AG04449 (cell line): ENCODE data around the gene PPP1R13L.

ENCODE experiments used
- CTCF ChIA-PET: fragments of 350-600 bp; formaldehyde crosslinking; extraction: SDS; loops from one replicate; lab custom pipeline; 2021; ENCODE audit warnings: antibody characterized with exemption; lab: Yijun Ruan, JAX
- POLR2A ChIA-PET: fragments of 400-600, 350-600 bp; formaldehyde crosslinking; extraction: SDS; loops from one replicate; lab custom pipeline; 2020; ENCODE audit warnings: antibody characterized with exemption, inconsistent platforms; lab: Yijun Ruan, JAX
- DNase-seq: peaks from one replicate; pipeline ENCODE4 v3.0.0-alpha.2; 2010; ENCODE audit warnings: low read depth, low spot score
- H3K4me3 ChIP-seq: 2 replicates; pipeline ENCODE4 v1.5.1; 2011; ENCODE audit warnings: low read depth, mild to moderate bottlenecking, control low read depth, low read length
- CTCF ChIP-seq: IDR thresholded peaks from one replicate; pipeline ENCODE4 v1.5.1; 2011; ENCODE audit warnings: mild to moderate bottlenecking, moderate library complexity, low read length, control low read depth, inconsistent platforms; ENCODE audit not compliant: insufficient read depth; ENCODE audit errors: missing control alignments

The PPP1R13L gene

DNA sequence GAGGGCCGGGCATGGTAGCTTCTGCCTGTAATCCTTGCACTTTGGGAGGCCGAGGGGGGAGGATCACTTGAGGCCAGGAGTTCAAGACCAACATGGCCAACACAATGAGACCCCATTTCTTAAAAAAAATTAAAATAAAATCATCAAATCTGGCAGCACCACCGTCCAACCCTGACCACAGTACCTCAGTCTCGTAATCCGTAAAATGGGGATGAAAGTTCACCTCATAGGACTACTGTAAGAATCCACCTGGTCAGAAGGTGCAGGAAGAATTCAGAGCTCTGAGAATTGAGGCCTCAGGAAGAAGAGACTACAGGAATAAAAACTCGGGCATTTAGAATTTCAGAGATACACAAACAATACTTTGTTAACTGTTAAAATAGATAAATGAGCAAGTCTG is 3.1 kb downstream of the PPP1R13L start:
- DNase-seq = no peak
- ChIA-PET CTCF (interaction anchor here (0.7 to 4.8 kb wide), 20 partner anchors 8 to 201 kb away, joined by 3 to 65 read pairs (median 6); no protein-coding TSS in a partner anchor), POLR2A (interaction anchor here (0.6 kb wide), 1 partner anchor 391 kb away, joined by 3 read pairs; no protein-coding TSS in a partner anchor)
- H3K4me3 ChIP-seq = no peak overlapping the region
- TF ChIP-seq CTCF = no peak

DNA sequence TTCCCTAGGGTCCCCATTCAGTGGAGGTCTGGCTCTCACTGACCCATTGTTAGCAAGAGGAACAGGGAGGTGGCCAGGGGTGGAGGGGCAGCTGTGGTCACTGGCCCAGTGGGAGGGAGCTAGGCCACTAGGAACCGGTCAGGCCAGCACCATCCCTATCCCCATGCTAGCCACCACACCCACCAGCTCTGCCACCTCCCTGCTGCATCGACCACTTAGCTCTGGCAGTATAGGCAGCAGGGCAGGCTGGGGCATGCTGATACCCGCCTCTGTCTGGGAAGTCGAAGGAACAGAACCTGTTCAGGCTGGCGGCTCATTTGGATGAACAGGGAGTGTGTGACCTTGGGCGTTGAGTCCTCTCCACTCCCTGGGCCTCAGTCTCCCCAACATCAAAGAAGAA is 4.7 kb downstream of the PPP1R13L start:
- DNase-seq = no peak
- TF ChIP-seq CTCF = no peak
- no peak overlapping the region for H3K4me3 ChIP-seq
- ChIA-PET CTCF (interaction anchor here (1.4 to 3.0 kb wide), 2 partner anchors 39 to 79 kb away, joined by 4 to 17 read pairs; no protein-coding TSS in a partner anchor), POLR2A (interaction anchor here (0.7 kb wide), 1 partner anchor 8 kb away, joined by 3 read pairs; no protein-coding TSS in a partner anchor)

DNA sequence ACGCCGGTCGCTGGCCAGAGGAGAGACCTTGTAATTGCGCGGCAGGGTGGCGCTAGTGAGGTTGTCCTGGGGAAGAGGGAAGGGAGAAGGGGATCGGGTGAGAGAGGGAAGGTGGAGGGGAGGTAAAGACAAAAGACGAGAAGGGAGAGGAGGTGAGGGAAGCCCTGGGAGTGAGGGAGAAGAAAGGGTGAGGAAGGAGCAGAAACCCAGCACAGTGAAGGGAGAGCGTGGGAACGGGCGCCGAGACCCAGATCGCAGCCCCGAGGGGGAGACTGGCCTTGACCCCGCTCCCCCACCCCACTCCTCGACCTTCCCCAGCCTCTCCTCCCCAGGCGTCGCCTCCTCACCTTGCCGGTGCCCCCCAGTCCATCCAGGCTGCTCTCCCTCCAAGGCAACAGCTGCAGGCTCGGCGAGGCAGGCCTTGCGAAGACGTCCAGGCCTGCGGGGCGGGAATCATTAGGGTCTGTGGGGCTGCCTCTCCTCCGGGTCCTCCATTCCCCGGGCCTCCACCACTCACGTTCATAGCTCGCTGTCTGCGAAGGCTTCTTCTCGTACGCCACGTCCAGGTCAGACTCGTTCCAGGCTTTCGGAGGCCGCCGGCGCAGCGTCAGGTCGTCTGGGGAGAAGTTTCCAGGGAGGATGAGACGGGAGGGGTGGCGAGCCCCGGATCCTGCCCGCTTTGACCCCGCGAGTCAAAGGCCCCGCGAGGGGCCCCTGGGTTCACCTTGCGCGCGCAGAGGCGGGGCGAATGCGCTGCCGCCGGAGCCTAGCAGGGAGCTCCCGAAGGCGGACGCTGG is 8.8 kb downstream of the PPP1R13L start:
- CTCF ChIA-PET = interaction anchor here (0.9 to 3.8 kb wide), 2 partner anchors 8 to 82 kb away, joined by 3 to 17 read pairs; partner anchors contain the start of gene PPP1R13L

DNA sequence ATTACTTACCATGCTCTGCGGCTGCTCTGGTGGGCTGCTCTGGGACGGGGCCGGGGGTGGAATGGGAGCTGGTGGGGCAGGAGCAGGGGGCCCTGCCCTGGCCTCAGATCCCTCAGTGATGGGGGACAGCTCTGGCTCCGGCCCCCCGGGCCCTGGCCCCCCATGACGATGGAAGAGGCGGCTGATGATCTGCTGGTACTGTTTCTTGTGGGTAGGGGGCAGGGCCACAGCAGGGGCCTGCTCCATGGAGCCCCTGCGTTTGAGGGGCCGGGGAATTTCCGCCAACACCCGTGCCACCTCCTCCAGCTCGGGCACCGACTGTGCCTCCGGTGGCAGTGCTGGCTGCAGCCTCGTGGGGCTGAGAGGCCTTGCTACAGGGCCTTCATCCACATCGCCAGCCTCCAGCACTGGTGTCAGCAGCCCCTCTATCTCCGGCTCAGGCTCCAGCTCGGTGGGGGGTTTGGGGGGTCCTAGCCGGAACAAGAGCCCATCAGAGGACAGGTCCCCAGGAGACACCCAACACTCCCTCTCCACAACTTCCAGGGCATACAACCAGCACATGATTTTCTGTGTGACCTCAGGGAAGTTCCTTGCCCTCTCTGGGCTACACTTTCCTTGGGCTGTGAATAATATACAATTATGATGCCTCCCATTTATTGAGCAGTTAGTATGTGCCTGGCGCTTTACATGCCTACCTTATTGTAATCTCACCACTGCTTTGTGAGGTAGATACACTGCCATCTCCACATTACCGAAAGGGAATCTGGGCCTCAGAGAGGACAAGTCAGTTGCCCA is 12.8 kb downstream of the PPP1R13L start:
- CTCF ChIA-PET = interaction anchor here (1.1 to 3.8 kb wide), 5 partner anchors 8 to 12 kb away, joined by 3 to 17 read pairs (median 4); partner anchors contain the start of gene PPP1R13L
- no peak for DNase-seq
- H3K4me3 ChIP-seq = no peak overlapping the region
- POLR2A ChIA-PET = no interaction called here
- no peak for TF ChIP-seq CTCF

More for the DNA sequence above, 8.8 kb downstream of the PPP1R13L start:
- no peak overlapping the region for H3K4me3 ChIP-seq
- no peak for DNase-seq
- TF ChIP-seq CTCF = no peak
- POLR2A ChIA-PET = no interaction called here

- no peak for DNase-seq
- ChIA-PET CTCF (interaction anchor here (1.0 to 2.4 kb wide), 4 partner anchors 9 to 89 kb away, joined by 3 to 12 read pairs (median 4); no protein-coding TSS in a partner anchor), POLR2A (no interaction called here)
- no peak overlapping the region for H3K4me3 ChIP-seq
- TF ChIP-seq CTCF = no peak
Observed at GRCh38 chr19:45391346-45391745, 13.5 kb downstream of the PPP1R13L start.
